H1 (cell line): ENCODE data around the gene PFDN4. TPM values are rescaled to one million over a fixed set of nuclear protein-coding genes. Genes with fewer than 3 reads are reported as not detected.

ENCODE experiments used
- CHD2 ChIP-seq: IDR thresholded peaks from 2 replicates; pipeline ENCODE4 v1.6.1; 2012; ENCODE audit warnings: low read length, improper control_type of control experiment
- HDAC2 ChIP-seq, 2 experiments: fragments of 300-600 bp in 1 of 2; sonication (generic) in 1 of 2; IDR thresholded peaks; 2 replicates each; pipeline ENCODE4 v1.6.1; 2011 to 2012; ENCODE audit warnings: low read depth in 2 of 2, low read length in 2 of 2, mild to moderate bottlenecking in 2 of 2, moderate library complexity in 2 of 2, borderline replicate concordance in 1 of 2, inconsistent platforms in 1 of 2
- polyA plus RNA-seq, 7 experiments: library from polyadenylated mRNA; depleted of rRNA in 3 of 7; stranded (reverse) in 5 of 7; unstranded in 2 of 7; fragments of >200 nt in 5 of 7; fragments of 200-250 nt in 2 of 7; gene quantifications; 1 replicate in 5 of 7; 2 replicates in 1 of 7; 4 replicates in 1 of 7; pipeline versions ENCODE4 v1.2.1 to v1.2.3, GENCODE V29; 2011 to 2013; ENCODE audit warnings: missing spikeins in 2 of 7, mixed read lengths in 2 of 7
- total RNA-seq: library from RNA; stranded (reverse); fragmentation: NEBNext Ultra II Directional; extraction: Animal tissue kit (Norgen Biotek cat#: 25700); gene quantifications from 2 replicates; pipeline ENCODE4 v1.2.1, GENCODE V29; 2021

Gene PFDN4
- total and polyA plus RNA-seq, 2 of the 8 experiments (the other 6 are each of a cell fraction or from before 2014, with no cell fraction given) = 41.9 to 96.8 TPM

DNA sequence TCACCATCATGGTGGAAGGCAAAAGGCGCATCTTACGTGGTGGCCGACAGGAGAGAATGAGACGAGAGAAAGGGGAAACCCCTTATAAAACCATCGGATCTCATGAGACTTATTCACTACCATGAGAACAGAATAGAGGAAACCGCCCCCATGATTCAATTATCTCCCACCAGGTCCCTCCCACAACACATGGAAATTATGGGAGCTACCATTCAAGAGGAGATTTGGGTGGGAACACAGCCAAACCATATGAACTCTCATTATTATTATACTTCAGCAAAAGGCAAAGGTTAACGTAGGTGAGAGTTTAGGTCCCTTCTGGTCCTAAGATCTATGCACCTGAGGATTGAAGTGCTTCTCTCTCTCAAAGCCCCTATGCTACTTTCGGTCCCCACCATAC, 2.4 kb upstream of the PFDN4 start (continued):
- TF ChIP-seq HDAC2 (IDR thresholded peaks at IDR 0.05; ENCODE audit: borderline replicate concordance in 1 of 2, low read depth in 2 of 2, low read length in 2 of 2) = no peak
- no peak for TF ChIP-seq CHD2
